ENCODE measurements around the gene C19orf81. TPM values are rescaled to one million over a fixed set of nuclear protein-coding genes. Genes with fewer than 3 reads are reported as not detected.
A peak's percentile ranks its signal among the peaks of the same experiment; 100 is the strongest.

C19orf81 gene
- polyA plus RNA-seq, 1 donor (not counting 4 experiments of a cell fraction or from before 2014, with no cell fraction given), result not detected

- Histone ChIP-seq H3K27me3 (ENCODE audit: control insufficient read depth, extremely low read depth, insufficient read depth, low read length) (peaks cover 33% of the 10 kb centered on the region), H3K9me3 (ENCODE audit: control insufficient read depth, low read depth, low read length) (no peaks in the 10 kb centered on the region), H3K27ac (ENCODE audit: control insufficient read depth, insufficient read depth, low read length) (no peak overlapping the region), H4K20me1 (ENCODE audit: control insufficient read depth, extremely low read depth, insufficient read depth, low read length) (peaks cover 2% of the 10 kb centered on the region), H3K9ac (ENCODE audit: control insufficient read depth, extremely low read depth, insufficient read depth, low read length) (no peak overlapping the region), H3K36me3 (ENCODE audit: control insufficient read depth in 2 of 2, extremely low read depth in 1 of 2, insufficient read depth in 2 of 2, low read length in 2 of 2) (no peaks in the 10 kb centered on the region), H3K4me3 (ENCODE audit: control insufficient read depth in 2 of 3, extremely low read depth in 1 of 3, insufficient read depth in 2 of 3, low read depth in 1 of 3, low read length in 3 of 3) (no peak overlapping the region), H3K4me1 (ENCODE audit: control insufficient read depth, extremely low read depth, insufficient read depth, low read length) (no peaks in the 10 kb centered on the region), H2AFZ (ENCODE audit: control insufficient read depth, low read length) (no peak overlapping the region), H3K79me2 (ENCODE audit: control insufficient read depth, insufficient read depth, low read length) (no peaks in the 10 kb centered on the region), H3K9me1 (ENCODE audit: control insufficient read depth, extremely low read depth, insufficient read depth, low read length) (no peaks in the 10 kb centered on the region), H3K4me2 (ENCODE audit: control insufficient read depth, extremely low read depth, insufficient read depth, low read depth, low read length) (no peak overlapping the region)
- TF ChIP-seq EZH2 (IDR thresholded peaks at IDR 0.05; ENCODE audit: low read length) (no peak), CTCF (optimal IDR thresholded peaks at IDR 0.05 in 1 of 3, IDR thresholded peaks at IDR 0.05 in 1 of 3, conservative IDR thresholded peaks at IDR 0.05 in 1 of 3; ENCODE audit: extremely low read depth in 1 of 3, insufficient read depth in 2 of 3, low read length in 3 of 3) (peak in 1 of 3 experiments; percentile 22)
- FAIRE-seq (no peak), DNase-seq (ENCODE audit: low read depth, low spot score) (no peak)
- dilution Hi-C loops (cut with MboI; ENCODE audit: extremely low pct_ligation_motif_present, low sequenced_read_pairs), result no loop called here
Measured at GRCh38 chr19:50663482-50663790, 14.2 kb downstream of the C19orf81 start.

GRCh38 chr19:50664204-50664603, 15.0 kb downstream of the C19orf81 start:
- no peaks in the 10 kb centered on the region for H3K36me3 ChIP-seq (ENCODE audit: control insufficient read depth in 2 of 2, extremely low read depth in 1 of 2, insufficient read depth in 2 of 2, low read length in 2 of 2)
- H3K9me3 ChIP-seq (ENCODE audit: control insufficient read depth, low read depth, low read length), result no peaks in the 10 kb centered on the region
- H3K9me1 ChIP-seq (ENCODE audit: control insufficient read depth, extremely low read depth, insufficient read depth, low read length), result no peaks in the 10 kb centered on the region
- H3K4me1 ChIP-seq (ENCODE audit: control insufficient read depth, extremely low read depth, insufficient read depth, low read length), result no peaks in the 10 kb centered on the region
- H3K27ac ChIP-seq (ENCODE audit: control insufficient read depth, insufficient read depth, low read length), result no peak overlapping the region
- H4K20me1 ChIP-seq (ENCODE audit: control insufficient read depth, extremely low read depth, insufficient read depth, low read length), result peaks cover 2% of the 10 kb centered on the region
- no peak for DNase-seq (ENCODE audit: low read depth, low spot score)
- no peaks in the 10 kb centered on the region for H3K79me2 ChIP-seq (ENCODE audit: control insufficient read depth, insufficient read depth, low read length)
- H3K9ac ChIP-seq (ENCODE audit: control insufficient read depth, extremely low read depth, insufficient read depth, low read length), result no peak overlapping the region
- peaks cover 33% of the 10 kb centered on the region for H3K27me3 ChIP-seq (ENCODE audit: control insufficient read depth, extremely low read depth, insufficient read depth, low read length)
- no peak overlapping the region for H3K4me3 ChIP-seq (ENCODE audit: control insufficient read depth in 2 of 3, extremely low read depth in 1 of 3, insufficient read depth in 2 of 3, low read depth in 1 of 3, low read length in 3 of 3)
- no peak overlapping the region for H2AFZ ChIP-seq (ENCODE audit: control insufficient read depth, low read length)
- dilution Hi-C loops (cut with MboI; ENCODE audit: extremely low pct_ligation_motif_present, low sequenced_read_pairs), result no loop called here
- no peak for FAIRE-seq
- no peak for TF ChIP-seq CTCF (optimal IDR thresholded peaks at IDR 0.05 in 1 of 3, IDR thresholded peaks at IDR 0.05 in 1 of 3, conservative IDR thresholded peaks at IDR 0.05 in 1 of 3; ENCODE audit: extremely low read depth in 1 of 3, insufficient read depth in 2 of 3, low read length in 3 of 3)
- TF ChIP-seq EZH2 (IDR thresholded peaks at IDR 0.05; ENCODE audit: low read length), result no peak
- no peak overlapping the region for H3K4me2 ChIP-seq (ENCODE audit: control insufficient read depth, extremely low read depth, insufficient read depth, low read depth, low read length)
